A549 (cell line): ENCODE results near the gene SCRN2.

Source experiments
- CHD4 ChIP-seq: fragments of 200-600 bp; sonication (generic); IDR thresholded peaks from 2 replicates; pipeline ENCODE4 v1.6.1; 2016; ENCODE audit warnings: antibody characterized with exemption, mild to moderate bottlenecking, borderline replicate concordance
- CTCF ChIP-seq: fragments of >200 bp; sonication (Bioruptor Twin); formaldehyde crosslinking; IDR thresholded peaks from 3 replicates; pipeline ENCODE4 v1.5.1; 2016
- EP300 ChIP-seq, 2 experiments: fragments of >200 bp; sonication (Bioruptor Twin); formaldehyde crosslinking; IDR thresholded peaks; 2 replicates in 1 of 2; 3 replicates in 1 of 2; pipeline ENCODE4 v1.6.1; 2016 to 2017
- ESRRA ChIP-seq: fragments of 150-350 bp; IDR thresholded peaks from 2 replicates; pipeline ENCODE4 v1.6.1; 2014; ENCODE audit warnings: mild to moderate bottlenecking, low read length, borderline replicate concordance
- FOSL2 ChIP-seq, 2 experiments: fragments of 450-650 bp in 1 of 2; fragments of >200 bp in 1 of 2; sonication (Bioruptor Twin) in 1 of 2; formaldehyde crosslinking; IDR thresholded peaks; 2 replicates each; pipeline versions ENCODE4 v1.5.0 to v1.6.1; 2016 to 2020; ENCODE audit warnings: mild to moderate bottlenecking in 1 of 2, moderate library complexity in 1 of 2
- PBX3 ChIP-seq: IDR thresholded peaks from 2 replicates; pipeline ENCODE4 v1.6.1; 2012
- POLR2A ChIP-seq: IDR thresholded peaks from 2 replicates; pipeline ENCODE4 v1.6.1; 2012; ENCODE audit warnings: mild to moderate bottlenecking, low read length
- RAD21 ChIP-seq, 2 experiments: fragments of >200 bp in 1 of 2; sonication (Bioruptor Twin) in 1 of 2; formaldehyde crosslinking in 1 of 2; IDR thresholded peaks in 1 of 2; conservative IDR thresholded peaks in 1 of 2; 2 replicates in 1 of 2; 3 replicates in 1 of 2; pipeline ENCODE4 v1.6.1; 2012 to 2018; ENCODE audit warnings: inconsistent platforms in 1 of 2
- TP53 ChIP-seq: fragments of 250-450 bp; sonication (Bioruptor Pico); IDR thresholded peaks from 2 replicates; pipeline ENCODE4 v1.5.0; 2021; ENCODE audit warnings: mild to moderate bottlenecking, moderate library complexity
- ZNF302 ChIP-seq: fragments of 250-450 bp; sonication (Bioruptor Pico); IDR thresholded peaks from 2 replicates; pipeline ENCODE4 v1.9.0; 2021; ENCODE audit warnings: inconsistent platforms, mild to moderate bottlenecking, moderate library complexity
- TF ChIP-seq, protein P1 (sequence below): IDR thresholded peaks from 2 replicates; pipeline ENCODE4 v1.6.1; 2012; ENCODE audit warnings: low read depth, borderline replicate concordance
- TF ChIP-seq, protein P2 (sequence below): IDR thresholded peaks from 2 replicates; pipeline ENCODE4 v1.6.1; 2012

DNA sequence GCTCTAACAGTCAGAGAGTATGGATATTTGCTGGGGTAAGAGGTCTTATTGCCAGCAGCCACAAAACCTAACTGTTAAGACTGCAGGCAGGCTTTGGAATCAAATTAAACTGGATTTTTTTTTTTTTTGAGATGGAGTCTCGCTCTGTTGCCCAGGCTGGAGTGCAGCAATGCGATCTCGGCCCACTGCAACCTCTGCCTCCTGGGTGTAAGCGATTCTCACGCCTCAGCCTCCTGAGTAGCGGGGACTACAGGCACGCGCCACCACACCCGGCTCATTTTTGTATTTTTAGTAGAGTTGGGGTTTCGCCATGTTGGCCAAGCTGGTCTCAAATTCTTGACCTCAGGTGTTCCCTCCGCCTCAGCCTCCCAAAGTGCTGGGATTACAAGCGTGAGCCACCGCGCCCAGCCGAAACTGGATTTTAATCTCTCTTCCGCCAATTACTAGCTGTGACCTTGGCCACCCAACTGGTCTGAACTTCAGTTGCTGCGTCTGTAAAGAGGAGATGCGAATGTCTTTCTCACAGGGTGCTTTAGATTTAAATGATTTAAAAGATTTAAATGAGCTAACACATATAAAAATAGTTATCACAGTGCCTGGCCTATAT lies 10.6 kb downstream of the SCRN2 start:
- no peak for TF ChIP-seq RAD21 (conservative IDR thresholded peaks at IDR 0.05 in 1 of 2, IDR thresholded peaks at IDR 0.05 in 1 of 2)
- TF ChIP-seq PBX3, result no peak
- TF ChIP-seq POLR2A, result no peak
- no peak for TF ChIP-seq CTCF
- TF ChIP-seq, protein P1, sequence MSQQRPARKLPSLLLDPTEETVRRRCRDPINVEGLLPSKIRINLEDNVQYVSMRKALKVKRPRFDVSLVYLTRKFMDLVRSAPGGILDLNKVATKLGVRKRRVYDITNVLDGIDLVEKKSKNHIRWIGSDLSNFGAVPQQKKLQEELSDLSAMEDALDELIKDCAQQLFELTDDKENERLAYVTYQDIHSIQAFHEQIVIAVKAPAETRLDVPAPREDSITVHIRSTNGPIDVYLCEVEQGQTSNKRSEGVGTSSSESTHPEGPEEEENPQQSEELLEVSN, result no peak
- TF ChIP-seq EP300 (IDR thresholded peaks at IDR 0.05), result no peak
- no peak for TF ChIP-seq FOSL2 (IDR thresholded peaks at IDR 0.05)
- no peak for TF ChIP-seq FOSL2 (CRISPR knock-in tag; IDR thresholded peaks at IDR 0.05)
- TF ChIP-seq TP53, result no peak
- TF ChIP-seq ZNF302 (CRISPR knock-in tag), result no peak
- TF ChIP-seq ESRRA, result no peak
- TF ChIP-seq, protein P2, sequence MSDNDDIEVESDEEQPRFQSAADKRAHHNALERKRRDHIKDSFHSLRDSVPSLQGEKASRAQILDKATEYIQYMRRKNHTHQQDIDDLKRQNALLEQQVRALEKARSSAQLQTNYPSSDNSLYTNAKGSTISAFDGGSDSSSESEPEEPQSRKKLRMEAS, result no peak
- TF ChIP-seq CHD4, result no peak
